Erythroblast (primary cell): ENCODE results near the gene EPHA1.

ENCODE experiments used
- GATA1 ChIP-seq: IDR thresholded peaks from 2 replicates; pipeline ENCODE4 v1.6.1; 2011; ENCODE audit warnings: low read depth, mild to moderate bottlenecking, control low read depth, low read length, moderate library complexity
- POLR2A ChIP-seq: IDR thresholded peaks from 2 replicates; pipeline ENCODE4 v1.6.1; 2011; ENCODE audit warnings: mild to moderate bottlenecking, low read length

DNA sequence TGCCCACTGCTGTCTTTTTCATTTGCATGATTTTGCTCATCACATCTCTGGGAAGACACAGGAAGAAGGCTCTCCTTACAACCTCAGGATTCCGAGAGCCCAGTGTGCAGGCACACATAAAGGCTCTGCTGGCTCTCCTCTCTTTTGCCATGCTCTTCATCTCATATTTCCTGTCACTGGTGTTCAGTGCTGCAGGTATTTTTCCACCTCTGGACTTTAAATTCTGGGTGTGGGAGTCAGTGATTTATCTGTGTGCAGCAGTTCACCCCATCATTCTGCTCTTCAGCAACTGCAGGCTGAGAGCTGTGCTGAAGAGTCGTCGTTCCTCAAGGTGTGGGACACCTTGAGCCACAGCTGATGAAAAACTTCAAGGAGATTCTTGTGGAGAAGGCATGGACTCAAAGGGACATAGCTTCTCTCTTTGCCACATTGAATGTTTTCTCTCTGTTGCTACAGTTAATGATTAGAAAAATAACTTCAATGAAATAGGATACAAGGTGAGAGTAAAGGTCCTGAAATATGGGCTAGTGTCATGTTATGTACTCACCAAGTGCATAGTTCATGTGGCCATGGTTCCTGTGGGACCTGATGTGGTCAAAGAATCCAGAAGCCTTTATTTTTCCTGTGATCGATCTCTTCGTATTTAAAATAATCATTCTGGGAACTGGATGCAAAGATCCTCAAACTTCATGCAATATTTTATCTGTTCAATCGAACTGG lies 35.6 kb upstream of the EPHA1 start:
- TF ChIP-seq POLR2A (no peak), GATA1 (no peak)
